HG02798 (cell line): ENCODE data around the gene GNS.

ENCODE experiments used
- ATAC-seq: cut with Tn5 transposase; IDR thresholded peaks from one replicate; pipeline ENCODE4 v1.9.1; 2021; ENCODE audit warnings: mild to moderate bottlenecking; ENCODE audit not compliant: unreplicated experiment, poor library complexity

GNS gene

GRCh38 chr12:64681200-64682052 lies 77.8 kb downstream of the GNS start:
- ATAC-seq: no peak

- ATAC-seq: no peak
Measured at GRCh38 chr12:64680235-64680634, 79.0 kb downstream of the GNS start.

GRCh38 chr12:64679487-64680001 lies 79.7 kb downstream of the GNS start:
- peak; percentile 43 for ATAC-seq

GRCh38 chr12:64678835-64679234 lies 80.4 kb downstream of the GNS start:
- no peak for ATAC-seq

- ATAC-seq: no peak
Measured at GRCh38 chr12:64678248-64678647, 81.0 kb downstream of the GNS start.

GRCh38 chr12:64675795-64676194 lies 83.4 kb downstream of the GNS start:
- no peak for ATAC-seq

GRCh38 chr12:64674367-64674922 lies 84.8 kb downstream of the GNS start:
- no peak for ATAC-seq

- ATAC-seq: no peak
Measured at GRCh38 chr12:64673490-64674169, 85.6 kb downstream of the GNS start.

- ATAC-seq: no peak
Measured at GRCh38 chr12:64672925-64673409, 86.2 kb downstream of the GNS start.

GRCh38 chr12:64671681-64672080 lies 87.5 kb downstream of the GNS start:
- ATAC-seq: no peak

- no peak for ATAC-seq
Measured at GRCh38 chr12:64670919-64671639, 88.1 kb downstream of the GNS start.

GRCh38 chr12:64670019-64670418 lies 89.2 kb downstream of the GNS start:
- ATAC-seq: no peak

- ATAC-seq: peak; percentile 68
Measured at GRCh38 chr12:64669270-64669842, 89.8 kb downstream of the GNS start.

- ATAC-seq: no peak
Measured at GRCh38 chr12:64667793-64668192, 91.4 kb downstream of the GNS start.

- peak; percentile 30 for ATAC-seq
Measured at GRCh38 chr12:64666054-64666914, 92.9 kb downstream of the GNS start.

- peak; percentile 50 for ATAC-seq
Measured at GRCh38 chr12:64665514-64665913, 93.7 kb downstream of the GNS start.
